ENCODE measurements around the gene TECTA. TPM values are rescaled to one million over a fixed set of nuclear protein-coding genes. Genes with fewer than 3 reads are reported as not detected.
"Not testable (repeated sequence)": the region's sequence is repeated elsewhere in the genome, so short reads cannot be mapped to it uniquely, and the experiment has no call there.

Gene TECTA
- total RNA-seq, 1 donor from 2014 or later, result 0.49 TPM

DNA sequence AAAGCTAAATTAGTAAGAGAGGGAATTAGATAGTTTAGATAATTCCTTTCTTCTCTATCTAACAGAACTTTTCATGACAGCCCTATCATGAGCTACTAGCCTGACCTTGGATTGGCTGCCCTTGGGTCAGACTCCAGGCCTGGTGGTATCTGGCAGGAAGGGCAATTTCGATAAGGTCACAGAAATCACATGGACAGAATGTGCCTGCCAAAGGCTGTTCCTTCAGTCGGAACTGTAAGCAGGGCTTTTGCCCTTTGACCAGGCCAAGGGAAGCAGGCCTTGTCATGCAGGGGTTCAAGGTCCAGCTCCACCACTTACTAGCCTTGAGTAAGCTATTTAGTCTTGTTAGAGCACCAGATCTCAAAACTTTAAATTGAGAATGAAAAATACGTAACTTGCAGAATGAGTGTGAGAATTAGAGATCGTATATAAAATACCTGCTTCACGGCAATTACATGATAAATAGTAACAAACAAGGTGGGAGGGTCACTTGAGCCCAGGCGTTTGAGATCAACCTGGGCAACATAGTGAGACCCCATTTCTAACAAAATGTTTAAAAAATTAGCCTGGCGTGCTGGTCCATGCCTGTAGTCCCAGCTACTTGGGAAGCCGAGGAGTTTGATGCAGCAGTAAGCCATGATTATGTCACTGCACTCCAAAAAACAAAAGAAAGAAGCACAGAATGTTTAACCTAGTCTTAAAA is 130.7 kb downstream of the TECTA start:
- DNase-seq, result no peak

DNA sequence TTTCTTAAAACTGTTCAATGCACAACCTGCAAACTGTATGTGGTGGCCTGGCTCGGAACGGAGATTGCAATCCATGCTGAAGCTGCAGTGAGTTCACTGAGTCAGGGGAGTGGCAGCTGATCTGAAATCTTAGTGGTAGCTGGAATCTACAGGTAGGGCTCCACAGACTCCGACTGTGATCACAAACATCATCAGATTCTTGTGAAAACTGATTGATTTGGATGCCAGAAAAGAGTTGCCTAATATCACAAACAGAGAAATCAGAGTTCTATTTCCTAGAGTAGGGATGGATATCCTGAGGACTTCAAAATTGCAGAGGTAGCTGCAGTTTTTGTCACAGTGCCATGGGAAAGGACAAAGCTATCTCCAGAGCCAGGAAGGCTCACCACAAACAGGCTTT is 134.0 kb downstream of the TECTA start:
- no peak for DNase-seq

DNA sequence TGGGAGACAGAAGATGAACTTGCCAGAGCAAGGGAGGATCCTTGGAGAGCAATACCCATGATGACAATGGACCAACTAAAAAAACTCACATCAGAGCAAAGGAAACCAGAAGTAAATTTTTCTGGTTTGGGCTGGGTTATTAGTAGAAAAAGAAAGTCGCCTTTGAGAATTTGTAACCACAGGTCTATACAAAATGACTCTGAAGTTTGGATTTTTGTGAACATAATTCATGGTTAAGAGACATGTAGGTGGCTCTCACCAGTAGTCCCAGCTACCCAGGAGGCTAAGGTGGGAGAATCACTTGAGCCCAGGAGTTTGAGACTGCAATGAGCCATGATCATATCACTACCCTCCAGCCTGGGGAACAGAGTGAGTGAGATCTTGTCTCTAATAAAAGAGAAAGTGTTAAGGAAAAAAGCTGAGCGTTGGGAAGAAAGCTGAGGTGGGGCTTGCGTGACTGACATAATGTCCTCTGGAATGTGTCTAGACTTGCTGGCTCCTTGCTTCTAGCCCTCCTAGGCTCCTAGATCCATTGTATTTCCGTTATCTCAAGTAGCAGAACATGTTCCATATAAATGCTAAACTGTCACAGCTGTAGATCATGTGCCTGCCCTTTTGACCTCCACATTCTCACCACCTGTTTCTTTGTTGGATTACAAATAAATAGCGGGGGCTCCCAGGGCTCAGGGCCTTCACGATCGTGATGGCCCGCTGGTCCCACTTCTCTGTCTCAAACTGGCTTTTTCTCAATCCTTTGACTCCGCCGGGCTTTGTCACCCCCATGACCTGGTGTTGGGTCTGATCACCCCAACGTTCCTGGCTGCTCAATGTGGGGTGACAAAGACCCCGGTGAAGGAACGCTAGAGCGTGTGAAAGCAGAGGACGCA is 135.3 kb downstream of the TECTA start:
- DNase-seq, result no peak

DNA sequence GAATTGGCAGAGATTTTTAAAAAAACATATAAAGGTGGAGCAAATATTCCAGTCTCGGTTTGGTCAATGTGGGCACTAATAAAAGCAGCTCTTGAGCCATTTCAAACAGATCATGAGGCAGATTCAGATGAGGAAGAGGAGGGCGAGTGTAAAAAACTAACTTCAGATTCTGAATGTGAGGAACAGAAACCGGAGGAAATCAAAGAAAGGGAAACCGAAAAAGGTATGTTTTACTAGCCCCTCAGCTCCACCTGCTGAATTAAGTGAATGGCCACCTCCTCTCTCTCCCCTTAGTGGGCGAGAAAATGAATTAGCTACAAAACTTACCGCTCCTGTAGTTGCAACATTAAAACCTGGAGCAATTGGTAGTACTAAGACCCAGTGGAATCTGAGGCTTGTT is 136.2 kb downstream of the TECTA start:
- not testable (repeated sequence) for DNase-seq

DNA sequence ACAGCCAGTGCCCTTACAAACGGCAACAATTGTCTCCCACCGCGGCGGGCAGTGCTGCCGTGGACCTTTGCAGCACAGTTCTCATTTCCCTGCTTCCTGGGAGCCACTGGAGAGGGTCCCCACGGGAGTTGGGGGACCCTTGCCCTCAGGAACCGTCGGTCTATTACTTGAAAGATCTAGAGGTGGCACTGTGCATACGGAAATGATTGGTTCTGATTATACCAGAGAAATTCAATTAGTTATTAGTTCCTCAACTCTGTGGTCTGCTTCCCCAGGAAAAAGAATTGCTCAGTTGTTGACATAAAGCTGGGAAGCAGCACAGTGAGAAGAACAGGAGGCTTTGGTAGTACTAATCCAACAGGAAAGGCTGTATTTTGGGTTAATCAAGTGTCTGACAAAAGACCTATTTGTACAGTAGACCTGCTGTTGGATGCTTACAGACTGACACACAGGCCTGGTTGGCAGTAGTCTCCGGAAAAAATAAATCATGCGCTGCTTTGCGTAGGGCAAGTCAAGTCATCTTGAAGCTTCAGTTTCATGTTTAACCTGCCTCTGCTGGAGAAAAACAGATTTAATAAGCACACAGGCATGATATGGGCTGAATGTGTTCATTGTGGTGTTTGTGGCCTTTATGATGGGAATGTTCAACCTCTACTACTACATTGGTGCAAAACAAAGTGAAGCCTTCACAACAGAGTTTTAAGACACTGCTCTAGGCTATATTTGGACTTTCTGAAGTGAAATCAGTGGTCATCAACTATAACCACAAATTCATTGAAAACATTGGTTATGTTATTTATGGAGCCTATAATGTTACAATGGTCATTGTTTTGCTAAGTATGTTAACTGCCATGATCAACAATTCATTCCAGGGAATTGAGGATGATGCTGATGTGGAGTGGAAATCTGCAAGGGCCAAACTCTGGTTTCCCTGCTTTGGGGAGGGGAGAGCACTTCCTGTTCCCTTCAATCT is 136.9 kb downstream of the TECTA start:
- DNase-seq, result no peak

DNA sequence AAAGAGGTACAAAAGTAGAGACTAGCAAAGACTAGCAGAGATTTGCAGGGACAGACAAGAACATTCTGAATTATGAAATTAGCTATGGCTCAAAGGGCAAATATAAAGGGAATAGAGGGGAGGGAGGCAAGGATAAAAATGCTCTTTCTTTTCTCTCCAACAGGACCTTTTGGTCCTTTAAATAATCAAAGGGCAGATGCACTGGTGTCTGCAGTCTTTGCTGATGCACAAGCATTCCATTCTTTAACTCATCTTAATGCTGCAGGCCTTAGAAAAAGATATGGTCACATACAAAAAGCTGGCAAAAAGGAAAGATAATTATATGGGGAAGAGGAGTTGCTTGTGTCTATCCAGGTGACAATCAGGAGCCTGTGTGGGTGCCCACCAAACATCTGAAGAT is 137.9 kb downstream of the TECTA start:
- no peak for DNase-seq

DNA sequence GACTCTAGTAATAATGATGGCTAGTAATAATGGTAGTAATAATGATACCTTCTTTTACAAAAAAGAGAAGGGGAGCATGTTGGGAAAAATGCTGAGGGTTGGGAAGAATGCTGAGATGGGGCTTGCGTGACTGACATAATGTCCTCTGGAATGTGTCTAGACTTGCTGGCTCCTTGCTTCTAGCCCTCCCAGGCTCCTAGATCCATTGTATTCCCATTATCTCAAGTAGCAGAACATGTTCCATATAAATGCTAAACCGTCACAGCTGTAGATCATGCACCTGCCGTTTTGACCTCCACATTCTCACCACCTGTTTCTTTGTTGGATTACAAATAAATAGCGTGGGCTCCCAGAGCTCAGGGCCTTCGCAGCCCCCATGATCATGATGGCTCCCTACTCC is 139.0 kb downstream of the TECTA start:
- not testable (repeated sequence) for DNase-seq

DNA sequence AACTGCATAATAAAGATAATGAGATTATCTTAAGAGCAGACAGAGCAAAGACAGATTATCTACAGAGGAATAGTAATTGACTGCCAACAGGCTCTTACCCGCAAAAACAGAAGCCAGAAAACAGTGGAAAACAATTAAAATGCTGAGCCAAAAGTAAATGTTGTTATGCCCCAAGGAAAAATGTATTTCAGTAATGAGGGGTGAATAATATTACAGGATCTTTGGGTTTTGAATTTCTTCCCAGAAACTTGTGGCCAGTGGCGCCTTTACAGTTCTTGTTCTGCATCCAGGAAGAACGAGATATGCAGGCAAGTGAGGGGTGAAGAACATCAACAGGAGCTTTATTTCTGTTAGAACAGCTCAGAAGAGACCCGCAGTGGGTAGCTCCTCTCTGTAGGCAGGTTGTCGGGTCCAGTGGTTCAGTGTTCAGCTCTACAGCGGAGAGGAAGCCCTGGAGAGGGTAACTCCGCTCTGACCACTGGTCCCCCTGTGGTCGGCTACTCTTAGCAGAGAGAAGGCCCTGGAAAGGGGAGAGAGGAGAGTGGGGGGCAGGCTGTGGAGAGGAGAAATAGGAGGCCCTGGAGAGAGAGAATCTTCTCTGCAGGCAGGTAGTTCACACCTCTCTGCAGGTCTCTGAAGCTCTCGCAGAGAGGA is 139.7 kb downstream of the TECTA start:
- DNase-seq, result no peak

Other genes starting within 250 kb of the TECTA start
- gene TBCEL, start 77.1 kb upstream of the TECTA start, total RNA-seq, result 28.6 TPM
- gene SC5D, start 191.5 kb downstream of the TECTA start, total RNA-seq, result 53.8 TPM

Measured in skin of body (tissue), 2 donors.